ENCODE results near the gene TNIP3. TPM values are rescaled to one million over a fixed set of nuclear protein-coding genes. Genes with fewer than 3 reads are reported as not detected.
A peak's percentile ranks its signal among the peaks of the same experiment; 100 is the strongest.
"Not testable (repeated sequence)": the region's sequence is repeated elsewhere in the genome, so short reads cannot be mapped to it uniquely, and the experiment has no call there.

TNIP3 gene
- total RNA-seq, 6 donors from 2014 or later = 0.89 to 8.0 (median 2.3) TPM

DNA sequence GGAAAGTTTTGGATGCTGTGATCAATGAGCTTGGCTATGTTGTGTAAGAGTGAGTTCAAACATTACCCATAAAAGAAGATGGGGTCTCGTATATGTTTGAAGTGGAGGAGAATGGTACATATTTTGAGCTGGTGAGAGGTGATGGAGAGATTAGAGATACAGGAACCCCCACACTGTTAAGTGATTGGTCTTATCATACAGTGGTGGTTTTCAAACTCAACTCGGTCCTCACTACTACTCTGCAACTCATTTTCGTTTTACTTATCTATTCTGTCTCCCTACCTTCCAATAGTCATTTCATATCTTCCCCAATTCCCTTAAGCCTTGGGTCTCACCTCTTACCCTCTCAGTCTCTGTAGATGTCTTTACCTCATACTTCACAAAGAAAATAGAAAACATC lies 16.4 kb upstream of the TNIP3 start:
- Histone ChIP-seq H3K9me3 (no peaks in the 10 kb centered on the region), H3K27me3 (no peaks in the 10 kb centered on the region), H3K36me3 (no peaks in the 10 kb centered on the region), H3K27ac (peak overlapping the region in 2 of 4 donors; percentile 3 to 28), H3K4me3 (no peak overlapping the region), H3K4me1 (peaks cover 7 to 17% (median 10%) of the 10 kb centered on the region in 4 donors)
- WGBS, 2 donors = 84 to 91% methylated on average over 3 of the region's 3 CpGs
- TF ChIP-seq EP300 (IDR thresholded peaks at IDR 0.05) = no peak
- no peak for TF ChIP-seq POLR2A (IDR thresholded peaks at IDR 0.05)
- TF ChIP-seq CTCF (IDR thresholded peaks at IDR 0.05) = no peak
- TF ChIP-seq POLR2AphosphoS5 (IDR thresholded peaks at IDR 0.05) = no peak
- no peak for DNase-seq
- ATAC-seq (ENCODE audit: low FRiP score in 2 of 2) = no peak

- H3K4me3 ChIP-seq = no peak overlapping the region
- H3K4me1 ChIP-seq = peaks cover 0 to 8% (median 6%) of the 10 kb centered on the region in 4 donors
- H3K36me3 ChIP-seq = no peaks in the 10 kb centered on the region
- peak in 1 of 2 donors; percentile 58 for ATAC-seq (ENCODE audit: low FRiP score in 2 of 2)
- H3K27ac ChIP-seq = no peak overlapping the region
- H3K9me3 ChIP-seq = no peaks in the 10 kb centered on the region
- WGBS, 2 donors = 57 to 61% methylated on average over 3 of the region's 3 CpGs
- no peak for TF ChIP-seq POLR2AphosphoS5 (IDR thresholded peaks at IDR 0.05)
- TF ChIP-seq CTCF (IDR thresholded peaks at IDR 0.05) = no peak
- no peak for TF ChIP-seq POLR2A (IDR thresholded peaks at IDR 0.05)
- TF ChIP-seq EP300 (IDR thresholded peaks at IDR 0.05) = no peak
- DNase-seq = no peak
- H3K27me3 ChIP-seq = no peaks in the 10 kb centered on the region
Measured at GRCh38 chr4:121177246-121178137, 13.4 kb upstream of the TNIP3 start.

DNA sequence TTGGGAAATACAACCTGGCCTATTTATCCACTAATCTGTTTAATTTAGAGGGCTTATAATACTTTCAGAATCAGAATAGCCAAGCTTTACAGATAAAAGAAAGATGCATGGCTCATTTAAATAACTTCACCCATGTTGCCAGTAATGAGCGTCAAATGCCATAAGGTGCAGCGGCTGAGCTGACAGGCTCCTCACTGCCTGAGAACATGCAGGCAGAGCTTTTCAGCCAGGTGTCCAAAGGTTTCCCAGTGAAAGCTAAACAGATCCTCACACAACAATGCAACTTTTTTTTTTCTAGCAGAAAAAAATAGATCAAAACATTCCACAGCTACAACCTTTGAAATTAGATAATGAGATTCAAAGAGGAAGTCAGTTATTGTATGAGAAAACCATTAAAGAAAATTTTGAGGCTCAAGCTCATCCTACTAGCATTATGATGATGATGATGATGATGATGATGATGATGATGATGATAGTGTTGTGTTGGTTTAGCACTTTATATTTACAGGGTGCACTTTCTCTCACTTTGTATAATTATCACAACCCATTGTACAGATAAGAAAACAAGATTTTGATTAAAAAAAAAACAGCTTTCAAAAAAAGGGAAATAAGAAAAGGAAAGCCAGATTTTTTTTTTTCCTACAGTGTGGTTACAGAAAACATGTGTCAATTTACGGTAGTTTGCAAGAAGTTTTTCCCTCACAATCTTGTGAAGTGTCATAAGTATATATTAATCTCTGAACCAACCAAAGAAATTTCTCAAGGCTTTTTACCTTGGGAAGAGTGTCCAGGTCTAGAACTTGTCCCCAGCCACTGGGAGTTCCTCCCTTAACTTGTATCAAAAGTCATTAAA lies 12.2 kb upstream of the TNIP3 start:
- Histone ChIP-seq H3K36me3 (no peaks in the 10 kb centered on the region), H3K9me3 (no peaks in the 10 kb centered on the region), H3K27me3 (no peaks in the 10 kb centered on the region), H3K27ac (no peak overlapping the region), H3K4me3 (no peak overlapping the region), H3K4me1 (no peaks in the 10 kb centered on the region)
- no peak for TF ChIP-seq POLR2A (IDR thresholded peaks at IDR 0.05)
- 76 to 83% methylated on average over 3 of the region's 3 CpGs for WGBS, 2 donors
- ATAC-seq (ENCODE audit: low FRiP score in 2 of 2) (peak in 1 of 2 donors; percentile 32), DNase-seq (no peak)

- H3K4me1 ChIP-seq; H3K4me3 ChIP-seq; H3K9me3 ChIP-seq; ATAC-seq (ENCODE audit: low FRiP score in 2 of 2); H3K27me3 ChIP-seq; DNase-seq; H3K36me3 ChIP-seq; H3K27ac ChIP-seq: not testable (repeated sequence)
- 96 to 100% methylated on average over 3 of the region's 3 CpGs for WGBS, 2 donors
Measured at GRCh38 chr4:121171477-121171876, 7.4 kb upstream of the TNIP3 start.

DNA sequence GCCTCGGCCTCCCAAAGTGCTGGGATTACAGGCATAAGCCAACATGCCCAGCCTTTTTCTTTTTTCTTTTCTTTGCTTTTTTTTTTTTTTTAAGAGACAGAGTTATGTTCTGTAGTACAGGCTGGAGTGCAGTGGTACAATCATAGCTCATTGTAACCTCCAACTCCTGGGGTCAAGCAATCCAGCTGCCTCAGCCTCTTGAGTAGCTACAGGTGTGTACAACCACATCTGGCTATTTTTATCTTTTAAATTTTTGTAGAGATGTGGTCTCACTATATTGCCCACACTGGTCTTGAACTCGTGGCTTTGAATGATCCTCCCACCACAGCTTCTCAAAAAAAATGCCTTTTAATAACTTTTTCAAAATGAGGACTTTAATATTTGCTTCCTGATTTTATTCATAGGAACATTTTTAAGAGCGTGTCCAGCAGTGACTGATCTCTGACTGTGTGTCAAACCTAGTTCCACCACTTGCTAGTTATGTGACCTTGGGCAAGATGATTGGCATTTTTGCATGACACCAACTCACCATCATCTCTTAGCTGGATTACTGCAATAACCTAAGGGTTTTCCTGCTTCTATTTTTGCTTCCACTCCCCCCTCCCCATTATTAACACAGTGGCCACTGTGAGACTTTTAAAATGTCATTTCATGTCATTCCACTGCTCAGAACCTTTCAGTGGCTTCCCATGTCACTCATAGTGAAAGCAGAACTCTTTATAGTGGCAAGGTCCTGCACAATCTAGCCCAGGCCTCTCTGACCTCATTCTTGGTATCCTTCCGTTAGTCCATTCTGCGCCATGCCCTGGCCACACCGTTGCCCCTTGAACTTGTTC lies 4.5 kb upstream of the TNIP3 start:
- WGBS, 2 donors = 75 to 82% methylated on average over 6 of the region's 6 CpGs
- ATAC-seq (ENCODE audit: low FRiP score in 2 of 2) = peak in 1 of 2 donors; percentile 81
- no peak for DNase-seq
- no peak overlapping the region for H3K4me3 ChIP-seq
- H3K4me1 ChIP-seq = peaks cover 0 to 8% (median 0%) of the 10 kb centered on the region in 4 donors
- H3K27me3 ChIP-seq = no peaks in the 10 kb centered on the region
- TF ChIP-seq CTCF (IDR thresholded peaks at IDR 0.05) (no peak), POLR2AphosphoS5 (IDR thresholded peaks at IDR 0.05) (no peak), POLR2A (IDR thresholded peaks at IDR 0.05) (no peak), EP300 (IDR thresholded peaks at IDR 0.05) (no peak)
- no peaks in the 10 kb centered on the region for H3K9me3 ChIP-seq
- no peak overlapping the region for H3K27ac ChIP-seq
- H3K36me3 ChIP-seq = no peaks in the 10 kb centered on the region
